ENCODE measurements around the gene GTF2H4.
"Not testable (repeated sequence)": the region's sequence is repeated elsewhere in the genome, so short reads cannot be mapped to it uniquely, and the experiment has no call there.

DNA sequence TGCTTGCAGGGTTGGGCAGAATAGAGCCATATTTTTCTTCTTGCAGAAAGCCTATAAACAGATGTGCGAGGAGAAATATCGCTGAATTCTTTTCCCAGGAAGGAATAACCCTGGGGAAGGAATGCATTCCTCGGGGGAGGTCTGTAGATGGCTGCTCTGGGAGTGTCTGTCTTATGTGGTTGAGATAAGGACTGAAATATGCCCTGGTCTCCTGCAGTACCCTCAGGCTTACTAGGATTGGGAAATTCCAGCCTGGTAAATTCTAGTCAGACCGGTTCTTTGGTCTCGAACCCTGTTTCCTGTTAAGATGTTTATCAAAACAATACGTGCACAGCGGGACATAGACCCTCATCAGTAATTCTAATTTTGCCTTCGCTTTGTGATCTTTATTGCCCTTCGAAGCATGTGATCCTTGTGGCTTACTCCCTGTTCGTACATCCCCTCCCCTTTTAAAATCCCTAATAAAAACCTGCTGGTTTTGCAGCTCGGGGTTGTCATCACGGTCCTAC is 38.7 kb upstream of the GTF2H4 start:
- not testable (repeated sequence) for TF ChIP-seq EZH2 (IDR thresholded peaks at IDR 0.05; ENCODE audit: borderline replicate concordance); EZH2phosphoT487 (IDR thresholded peaks at IDR 0.05; ENCODE audit: low read depth, severe bottlenecking, unreplicated experiment)
- TF ChIP-seq, protein P1, sequence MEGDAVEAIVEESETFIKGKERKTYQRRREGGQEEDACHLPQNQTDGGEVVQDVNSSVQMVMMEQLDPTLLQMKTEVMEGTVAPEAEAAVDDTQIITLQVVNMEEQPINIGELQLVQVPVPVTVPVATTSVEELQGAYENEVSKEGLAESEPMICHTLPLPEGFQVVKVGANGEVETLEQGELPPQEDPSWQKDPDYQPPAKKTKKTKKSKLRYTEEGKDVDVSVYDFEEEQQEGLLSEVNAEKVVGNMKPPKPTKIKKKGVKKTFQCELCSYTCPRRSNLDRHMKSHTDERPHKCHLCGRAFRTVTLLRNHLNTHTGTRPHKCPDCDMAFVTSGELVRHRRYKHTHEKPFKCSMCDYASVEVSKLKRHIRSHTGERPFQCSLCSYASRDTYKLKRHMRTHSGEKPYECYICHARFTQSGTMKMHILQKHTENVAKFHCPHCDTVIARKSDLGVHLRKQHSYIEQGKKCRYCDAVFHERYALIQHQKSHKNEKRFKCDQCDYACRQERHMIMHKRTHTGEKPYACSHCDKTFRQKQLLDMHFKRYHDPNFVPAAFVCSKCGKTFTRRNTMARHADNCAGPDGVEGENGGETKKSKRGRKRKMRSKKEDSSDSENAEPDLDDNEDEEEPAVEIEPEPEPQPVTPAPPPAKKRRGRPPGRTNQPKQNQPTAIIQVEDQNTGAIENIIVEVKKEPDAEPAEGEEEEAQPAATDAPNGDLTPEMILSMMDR (IDR thresholded peaks at IDR 0.05; ENCODE audit: poor library complexity): not testable (repeated sequence)

All from hepatocyte (in vitro differentiated cells).